Measurements from ENCODE around the gene OR51M1. TPM values are rescaled to one million over a fixed set of nuclear protein-coding genes. Genes with fewer than 3 reads are reported as not detected.

Gene OR51M1
- total and polyA plus RNA-seq, 2 experiments from 2014 or later, result not detected

DNA sequence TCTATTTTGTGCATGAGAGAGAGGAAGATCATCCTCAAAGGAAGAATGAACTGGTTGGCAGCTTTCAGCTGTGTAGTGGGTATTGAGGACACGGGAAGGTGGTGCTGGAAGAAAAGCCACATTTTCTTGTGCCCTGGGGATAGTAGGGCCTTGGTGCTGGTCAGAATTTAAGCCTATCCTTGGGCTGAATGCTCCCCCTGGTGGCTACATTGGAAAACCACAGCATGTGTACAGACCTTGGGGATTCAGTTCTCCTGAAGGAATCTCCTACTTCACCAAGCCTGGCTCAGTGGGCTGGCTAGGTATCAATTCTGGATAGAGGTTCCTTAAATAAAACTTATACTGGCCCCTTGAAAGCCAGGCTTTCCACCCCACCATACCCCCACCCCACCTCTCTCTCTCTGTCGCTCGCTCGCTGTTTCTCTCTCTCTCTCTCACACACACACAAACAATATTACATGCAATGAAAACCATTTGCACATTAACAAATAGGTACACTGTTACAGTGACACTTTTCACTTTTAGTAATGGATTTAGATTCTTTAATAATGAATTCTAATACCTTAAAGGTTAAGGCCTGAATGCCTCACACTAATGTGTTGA lies 2.8 kb upstream of the OR51M1 start:
- Histone ChIP-seq H3K27ac (no peak overlapping the region), H3K9me3 (ENCODE audit: low read depth) (no peaks in the 10 kb centered on the region), H2AFZ (no peak overlapping the region), H3K4me3 (no peak overlapping the region), H3K36me3 (replicated peaks; ENCODE audit: insufficient read depth, low read depth) (no peaks in the 10 kb centered on the region), H4K20me1 (ENCODE audit: insufficient read depth, poor library complexity, severe bottlenecking) (no peaks in the 10 kb centered on the region), H3K4me1 (ENCODE audit: insufficient read depth) (no peaks in the 10 kb centered on the region), H3K79me2 (no peaks in the 10 kb centered on the region), H3K4me2 (no peak overlapping the region), H3K9me2 (replicated peaks; ENCODE audit: insufficient read depth) (no peaks in the 10 kb centered on the region), H3K27me3 (no peaks in the 10 kb centered on the region)
- peak; percentile 79 for DNase-seq (ENCODE audit: low spot score)
- TF ChIP-seq, protein P1, sequence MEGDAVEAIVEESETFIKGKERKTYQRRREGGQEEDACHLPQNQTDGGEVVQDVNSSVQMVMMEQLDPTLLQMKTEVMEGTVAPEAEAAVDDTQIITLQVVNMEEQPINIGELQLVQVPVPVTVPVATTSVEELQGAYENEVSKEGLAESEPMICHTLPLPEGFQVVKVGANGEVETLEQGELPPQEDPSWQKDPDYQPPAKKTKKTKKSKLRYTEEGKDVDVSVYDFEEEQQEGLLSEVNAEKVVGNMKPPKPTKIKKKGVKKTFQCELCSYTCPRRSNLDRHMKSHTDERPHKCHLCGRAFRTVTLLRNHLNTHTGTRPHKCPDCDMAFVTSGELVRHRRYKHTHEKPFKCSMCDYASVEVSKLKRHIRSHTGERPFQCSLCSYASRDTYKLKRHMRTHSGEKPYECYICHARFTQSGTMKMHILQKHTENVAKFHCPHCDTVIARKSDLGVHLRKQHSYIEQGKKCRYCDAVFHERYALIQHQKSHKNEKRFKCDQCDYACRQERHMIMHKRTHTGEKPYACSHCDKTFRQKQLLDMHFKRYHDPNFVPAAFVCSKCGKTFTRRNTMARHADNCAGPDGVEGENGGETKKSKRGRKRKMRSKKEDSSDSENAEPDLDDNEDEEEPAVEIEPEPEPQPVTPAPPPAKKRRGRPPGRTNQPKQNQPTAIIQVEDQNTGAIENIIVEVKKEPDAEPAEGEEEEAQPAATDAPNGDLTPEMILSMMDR (IDR thresholded peaks at IDR 0.05; ENCODE audit: poor library complexity), result peak; percentile 75
- TF ChIP-seq EZH2 (IDR thresholded peaks at IDR 0.05; ENCODE audit: borderline replicate concordance), result no peak
- WGBS (ENCODE audit: low lambda C conversion rate, missing lambda C conversion rate), result 74% methylated on average over 4 of the region's 4 CpGs

- Histone ChIP-seq H3K27me3 (no peaks in the 10 kb centered on the region), H3K4me1 (ENCODE audit: insufficient read depth) (no peaks in the 10 kb centered on the region), H3K36me3 (replicated peaks; ENCODE audit: insufficient read depth, low read depth) (no peaks in the 10 kb centered on the region), H2AFZ (no peak overlapping the region), H4K20me1 (ENCODE audit: insufficient read depth, poor library complexity, severe bottlenecking) (no peaks in the 10 kb centered on the region), H3K4me2 (no peak overlapping the region), H3K27ac (no peak overlapping the region), H3K9me2 (replicated peaks; ENCODE audit: insufficient read depth) (no peaks in the 10 kb centered on the region), H3K79me2 (no peaks in the 10 kb centered on the region), H3K4me3 (no peak overlapping the region), H3K9me3 (ENCODE audit: low read depth) (no peaks in the 10 kb centered on the region)
- TF ChIP-seq, protein P1 (IDR thresholded peaks at IDR 0.05; ENCODE audit: poor library complexity), result no peak
- TF ChIP-seq EZH2 (IDR thresholded peaks at IDR 0.05; ENCODE audit: borderline replicate concordance) (no peak), EZH2phosphoT487 (IDR thresholded peaks at IDR 0.05; ENCODE audit: low read depth, severe bottlenecking, unreplicated experiment) (no peak)
- DNase-seq (ENCODE audit: low spot score), result no peak
- 78% methylated on average over 2 of the region's 2 CpGs for WGBS (ENCODE audit: low lambda C conversion rate, missing lambda C conversion rate)
These were observed 723 bp downstream of the OR51M1 start for GRCh38 chr11:5384335-5384734.

GRCh38 chr11:5390210-5390609 lies 6.6 kb downstream of the OR51M1 start:
- H2AFZ ChIP-seq, result no peak overlapping the region
- no peaks in the 10 kb centered on the region for H3K36me3 ChIP-seq (replicated peaks; ENCODE audit: insufficient read depth, low read depth)
- no peaks in the 10 kb centered on the region for H4K20me1 ChIP-seq (ENCODE audit: insufficient read depth, poor library complexity, severe bottlenecking)
- H3K27me3 ChIP-seq, result no peaks in the 10 kb centered on the region
- no peak for DNase-seq (ENCODE audit: low spot score)
- H3K4me3 ChIP-seq, result no peak overlapping the region
- no peaks in the 10 kb centered on the region for H3K4me1 ChIP-seq (ENCODE audit: insufficient read depth)
- no peaks in the 10 kb centered on the region for H3K9me3 ChIP-seq (ENCODE audit: low read depth)
- no peak overlapping the region for H3K27ac ChIP-seq
- no peak overlapping the region for H3K4me2 ChIP-seq
- no peak for TF ChIP-seq EZH2phosphoT487 (IDR thresholded peaks at IDR 0.05; ENCODE audit: low read depth, severe bottlenecking, unreplicated experiment)
- no peaks in the 10 kb centered on the region for H3K79me2 ChIP-seq
- WGBS (ENCODE audit: low lambda C conversion rate, missing lambda C conversion rate), result 71% methylated on average over 2 of the region's 2 CpGs
- no peaks in the 10 kb centered on the region for H3K9me2 ChIP-seq (replicated peaks; ENCODE audit: insufficient read depth)

- H3K4me3 ChIP-seq, result no peak overlapping the region
- no peak overlapping the region for H2AFZ ChIP-seq
- no peak overlapping the region for H3K4me2 ChIP-seq
- H3K27ac ChIP-seq, result no peak overlapping the region
- no peak for DNase-seq (ENCODE audit: low spot score)
- no peaks in the 10 kb centered on the region for H4K20me1 ChIP-seq (ENCODE audit: insufficient read depth, poor library complexity, severe bottlenecking)
- H3K4me1 ChIP-seq (ENCODE audit: insufficient read depth), result no peaks in the 10 kb centered on the region
- no peaks in the 10 kb centered on the region for H3K27me3 ChIP-seq
- no peak for TF ChIP-seq EZH2 (IDR thresholded peaks at IDR 0.05; ENCODE audit: borderline replicate concordance)
- TF ChIP-seq EZH2phosphoT487 (IDR thresholded peaks at IDR 0.05; ENCODE audit: low read depth, severe bottlenecking, unreplicated experiment), result no peak
- TF ChIP-seq, protein P1 (IDR thresholded peaks at IDR 0.05; ENCODE audit: poor library complexity), result no peak
- no peaks in the 10 kb centered on the region for H3K9me3 ChIP-seq (ENCODE audit: low read depth)
- H3K79me2 ChIP-seq, result no peaks in the 10 kb centered on the region
- H3K36me3 ChIP-seq (replicated peaks; ENCODE audit: insufficient read depth, low read depth), result no peaks in the 10 kb centered on the region
- H3K9me2 ChIP-seq (replicated peaks; ENCODE audit: insufficient read depth), result no peaks in the 10 kb centered on the region
These were observed 10.5 kb downstream of the OR51M1 start for GRCh38 chr11:5394091-5394490.

Data from hepatocyte (in vitro differentiated cells).